ENCODE measurements around the gene STUM. TPM values are rescaled to one million over a fixed set of nuclear protein-coding genes. Genes with fewer than 3 reads are reported as not detected.

STUM gene
- total RNA-seq, 2 experiments from 2014 or later, result not detected

DNA sequence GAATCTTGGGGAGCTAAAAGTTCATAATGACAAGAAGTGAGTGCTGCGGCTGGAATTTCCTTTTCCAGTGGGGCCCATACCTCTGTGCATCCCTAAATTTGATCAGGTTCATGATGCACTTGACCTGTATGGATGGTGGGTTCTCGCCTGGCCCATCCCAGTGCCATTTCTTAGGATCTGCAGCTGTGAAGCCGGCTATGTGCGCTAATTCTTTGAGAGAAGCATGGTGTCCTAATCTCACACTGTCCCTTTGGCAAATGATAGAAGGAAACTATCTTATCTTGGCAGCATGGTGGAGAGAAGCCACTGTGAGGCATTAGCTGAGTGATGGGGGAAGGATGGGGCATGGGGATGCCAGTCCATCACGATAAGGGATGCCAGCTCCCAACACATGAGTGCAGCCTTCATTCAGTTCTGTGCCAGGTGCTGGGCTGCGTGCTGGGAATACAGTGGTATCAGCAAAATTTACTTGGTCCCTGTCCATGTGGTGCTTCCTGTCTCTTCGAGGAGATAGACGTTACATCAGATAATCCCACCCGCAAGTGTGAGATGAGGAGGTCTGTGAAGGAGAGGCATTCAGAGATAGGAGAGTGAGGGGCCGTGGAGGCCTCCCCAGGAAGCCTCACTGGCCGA, 30.5 kb downstream of the STUM start:
- Mint-ChIP-seq H3K9me3 (ENCODE audit: insufficient read depth) (no peaks in the 10 kb centered on the region), H3K4me3 (no peak overlapping the region), H3K36me3 (ENCODE audit: low read depth) (no peaks in the 10 kb centered on the region), H3K4me1 (ENCODE audit: low read depth) (no peaks in the 10 kb centered on the region), H3K27me3 (ENCODE audit: low read depth) (no peaks in the 10 kb centered on the region), H3K27ac (no peak overlapping the region)
- ChIA-PET CTCF (no interaction called here), POLR2A (no interaction called here)
- DNase-seq, result no peak
- no peak for ATAC-seq

DNA sequence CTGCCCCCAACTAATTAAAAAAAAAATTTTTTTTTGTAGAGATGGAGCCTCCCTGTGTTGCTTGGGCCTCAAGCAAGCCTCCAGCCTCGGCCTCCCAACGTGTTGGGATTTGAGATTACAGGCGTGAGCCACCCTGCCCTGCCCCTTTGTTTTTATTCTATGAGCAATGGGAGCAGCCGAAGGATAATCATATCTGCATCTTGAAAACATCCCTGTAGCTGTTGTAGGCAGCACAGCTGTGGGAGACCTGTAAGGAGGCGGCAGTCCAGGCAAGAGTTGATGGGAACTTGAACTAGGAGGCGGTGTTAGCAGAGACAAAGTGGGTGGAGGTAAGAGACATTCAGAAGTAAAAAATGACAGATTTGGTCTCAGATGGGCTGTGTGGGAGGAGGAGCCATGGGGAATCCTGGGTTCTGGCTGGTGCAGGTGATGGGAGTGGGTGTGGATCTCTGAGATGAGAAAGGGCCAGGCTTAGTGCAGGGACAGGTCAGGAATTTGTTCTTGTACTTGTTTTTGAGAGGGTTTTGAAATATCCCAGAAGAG, 31.3 kb downstream of the STUM start:
- H3K9me3 Mint-ChIP-seq (ENCODE audit: insufficient read depth), result no peaks in the 10 kb centered on the region
- ChIA-PET CTCF (interaction anchor here (1.2 kb wide), 1 partner anchor 135 kb away, joined by 3 read pairs; no protein-coding TSS in a partner anchor), POLR2A (no interaction called here)
- H3K27me3 Mint-ChIP-seq (ENCODE audit: low read depth), result no peaks in the 10 kb centered on the region
- no peak overlapping the region for H3K27ac Mint-ChIP-seq
- ATAC-seq, result no peak
- no peaks in the 10 kb centered on the region for H3K4me1 Mint-ChIP-seq (ENCODE audit: low read depth)
- DNase-seq, result no peak
- H3K4me3 Mint-ChIP-seq, result no peak overlapping the region
- no peaks in the 10 kb centered on the region for H3K36me3 Mint-ChIP-seq (ENCODE audit: low read depth)

DNA sequence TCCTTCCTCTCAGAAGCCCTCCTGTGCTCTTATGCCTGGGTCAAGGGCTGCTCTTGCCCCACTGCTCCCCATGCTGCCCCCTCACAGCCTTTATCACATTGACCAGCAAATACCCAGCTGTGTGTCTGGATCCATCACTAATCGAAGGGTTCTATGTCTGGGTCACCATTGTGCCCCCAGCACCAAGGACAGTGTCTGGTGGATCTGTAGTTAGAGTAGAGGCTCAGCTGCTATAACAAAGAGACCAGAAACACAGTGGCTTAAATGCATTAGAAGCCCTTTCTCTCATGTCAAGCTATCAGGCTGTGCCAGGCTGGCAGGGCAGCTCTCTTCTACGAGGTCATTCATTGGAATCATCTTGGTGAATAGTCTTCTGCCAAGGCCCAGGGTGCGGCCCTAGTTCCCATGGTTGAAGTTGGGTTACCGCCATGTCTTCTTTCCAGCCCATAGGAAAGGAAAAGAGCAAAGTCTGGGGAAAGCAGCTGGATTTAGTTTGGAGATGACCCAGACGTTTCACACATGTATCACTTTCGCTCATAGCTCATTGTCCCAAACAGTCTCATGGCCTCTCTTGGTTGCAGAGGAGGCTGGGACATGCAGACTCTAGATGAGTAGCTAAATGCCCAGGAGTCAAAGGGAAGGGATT, 32.2 kb downstream of the STUM start:
- ATAC-seq, result no peak
- Mint-ChIP-seq H3K27ac (no peak overlapping the region), H3K36me3 (ENCODE audit: low read depth) (no peaks in the 10 kb centered on the region), H3K4me3 (no peak overlapping the region), H3K9me3 (ENCODE audit: insufficient read depth) (no peaks in the 10 kb centered on the region), H3K4me1 (ENCODE audit: low read depth) (no peaks in the 10 kb centered on the region), H3K27me3 (ENCODE audit: low read depth) (no peaks in the 10 kb centered on the region)
- POLR2A ChIA-PET, result no interaction called here
- no peak for DNase-seq
- CTCF ChIA-PET, result interaction anchor here (1.0 to 1.2 kb wide), 2 partner anchors 28 to 136 kb away, joined by 3 to 5 read pairs; no protein-coding TSS in a partner anchor

DNA sequence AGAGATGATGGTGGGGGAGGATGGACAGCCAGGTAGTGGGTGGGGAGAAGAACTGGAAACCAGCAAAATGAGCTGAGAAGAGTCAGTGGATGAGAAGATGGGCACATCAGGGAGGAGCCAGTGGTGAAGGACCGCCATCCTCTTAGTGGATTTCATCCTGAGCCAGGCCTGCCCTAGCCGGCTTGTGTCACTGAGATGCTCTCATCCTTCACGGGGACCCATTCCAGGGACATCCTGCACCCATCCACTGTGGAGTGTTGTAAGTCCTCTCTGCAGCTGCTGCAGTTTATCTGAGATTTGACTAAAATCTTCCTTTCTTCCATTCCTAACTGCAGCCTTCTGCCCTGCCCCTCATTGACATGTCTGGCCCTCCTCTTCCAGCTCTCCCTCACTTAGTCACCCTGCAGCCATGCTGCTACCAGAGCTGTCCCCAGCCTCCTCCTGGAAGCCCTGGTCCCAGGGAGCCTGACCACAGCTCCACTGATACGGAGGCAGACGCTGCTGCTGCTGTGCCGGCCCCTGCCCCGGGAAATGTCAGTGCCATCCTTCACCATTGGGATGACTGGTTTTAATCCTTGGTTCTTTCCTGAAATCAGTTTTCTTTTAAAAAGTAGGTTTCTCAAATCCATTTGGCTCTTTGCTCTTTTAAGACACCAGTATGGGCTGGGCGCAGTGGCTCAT, 33.2 kb downstream of the STUM start:
- no peak for DNase-seq
- H3K9me3 Mint-ChIP-seq (ENCODE audit: insufficient read depth), result no peaks in the 10 kb centered on the region
- H3K36me3 Mint-ChIP-seq (ENCODE audit: low read depth), result no peaks in the 10 kb centered on the region
- H3K27ac Mint-ChIP-seq, result no peak overlapping the region
- no peaks in the 10 kb centered on the region for H3K27me3 Mint-ChIP-seq (ENCODE audit: low read depth)
- CTCF ChIA-PET, result no interaction called here
- no peak for ATAC-seq
- no peak overlapping the region for H3K4me3 Mint-ChIP-seq
- no peaks in the 10 kb centered on the region for H3K4me1 Mint-ChIP-seq (ENCODE audit: low read depth)
- POLR2A ChIA-PET, result no interaction called here

DNA sequence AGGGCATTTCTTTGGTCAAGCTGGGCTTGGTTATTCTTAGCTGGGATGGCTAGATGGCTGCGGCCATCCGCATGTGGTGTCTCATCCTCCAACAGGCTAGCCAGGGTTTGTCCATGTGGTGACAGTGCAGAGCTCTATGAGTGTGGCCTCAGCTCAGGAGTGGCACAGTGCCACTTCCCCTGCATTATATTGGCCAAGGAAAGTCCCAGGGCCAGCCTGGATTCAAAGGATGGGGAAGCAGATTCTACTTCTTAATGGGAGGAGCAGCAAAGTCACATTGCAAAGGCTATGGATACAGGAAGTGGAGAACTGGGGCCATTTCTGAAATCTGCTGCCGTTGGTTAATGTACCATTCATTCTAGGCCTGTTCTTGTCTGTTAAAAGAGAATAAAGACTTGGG, 34.4 kb downstream of the STUM start:
- ATAC-seq (no peak), DNase-seq (no peak)
- ChIA-PET POLR2A (no interaction called here), CTCF (no interaction called here)
- no peak overlapping the region for H3K4me3 Mint-ChIP-seq
- no peaks in the 10 kb centered on the region for H3K27me3 Mint-ChIP-seq (ENCODE audit: low read depth)
- H3K9me3 Mint-ChIP-seq (ENCODE audit: insufficient read depth), result no peaks in the 10 kb centered on the region
- no peaks in the 10 kb centered on the region for H3K36me3 Mint-ChIP-seq (ENCODE audit: low read depth)
- no peak overlapping the region for H3K27ac Mint-ChIP-seq
- H3K4me1 Mint-ChIP-seq (ENCODE audit: low read depth), result no peaks in the 10 kb centered on the region

DNA sequence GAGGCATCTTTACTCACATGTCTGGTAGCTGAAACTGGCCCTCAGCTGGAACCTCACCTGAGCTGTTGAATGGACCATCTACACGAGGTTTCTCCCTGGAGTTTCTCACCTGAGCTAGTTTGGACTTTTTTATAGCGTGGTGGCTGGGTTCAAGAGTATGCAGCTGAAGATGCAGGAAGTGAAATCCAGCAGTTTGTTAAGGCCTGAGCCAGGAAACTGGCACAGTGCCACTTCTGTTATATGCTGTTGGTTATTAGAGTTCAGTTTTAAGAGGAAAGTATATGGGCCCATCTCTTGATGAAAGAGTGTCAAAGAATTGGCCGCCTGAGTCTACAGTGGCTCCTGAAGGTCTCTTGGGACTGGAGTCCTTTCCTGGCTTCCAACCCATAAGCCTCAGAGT, 35.6 kb downstream of the STUM start:
- ATAC-seq (no peak), DNase-seq (no peak)
- Mint-ChIP-seq H3K9me3 (ENCODE audit: insufficient read depth) (no peaks in the 10 kb centered on the region), H3K4me1 (ENCODE audit: low read depth) (no peaks in the 10 kb centered on the region), H3K27me3 (ENCODE audit: low read depth) (no peaks in the 10 kb centered on the region), H3K27ac (no peak overlapping the region), H3K4me3 (no peak overlapping the region), H3K36me3 (ENCODE audit: low read depth) (no peaks in the 10 kb centered on the region)
- CTCF ChIA-PET, result interaction anchor here (1.5 kb wide), 1 partner anchor 15 kb away, joined by 3 read pairs; no protein-coding TSS in a partner anchor
- POLR2A ChIA-PET, result no interaction called here

DNA sequence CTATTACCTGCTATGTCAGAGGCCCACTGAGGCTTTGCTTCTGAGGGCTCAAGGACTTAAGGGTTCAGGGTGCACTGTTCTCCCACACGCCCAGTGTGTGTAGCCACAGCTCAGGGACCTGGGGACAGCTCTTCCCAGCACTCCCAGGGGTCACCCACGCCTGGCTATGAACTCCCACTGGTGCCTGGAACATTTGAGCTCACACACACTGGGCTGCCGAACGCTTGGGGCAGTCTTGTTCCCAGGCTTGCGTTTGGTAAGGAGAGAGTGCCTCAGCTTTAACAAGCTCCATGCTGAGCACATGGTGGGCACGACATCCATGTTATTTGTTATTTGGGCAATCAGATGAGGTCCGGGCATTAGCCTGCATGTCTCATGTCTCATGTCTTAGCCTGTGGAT, 37.6 kb downstream of the STUM start:
- Mint-ChIP-seq H3K4me1 (ENCODE audit: low read depth) (no peaks in the 10 kb centered on the region), H3K4me3 (no peak overlapping the region), H3K27me3 (ENCODE audit: low read depth) (no peaks in the 10 kb centered on the region), H3K36me3 (ENCODE audit: low read depth) (no peaks in the 10 kb centered on the region), H3K27ac (no peak overlapping the region), H3K9me3 (ENCODE audit: insufficient read depth) (no peaks in the 10 kb centered on the region)
- ChIA-PET POLR2A (no interaction called here), CTCF (interaction anchor here (0.6 to 0.7 kb wide), 2 partner anchors 210 to 242 kb away, joined by 3 read pairs; no protein-coding TSS in a partner anchor)
- no peak for DNase-seq
- no peak for ATAC-seq

DNA sequence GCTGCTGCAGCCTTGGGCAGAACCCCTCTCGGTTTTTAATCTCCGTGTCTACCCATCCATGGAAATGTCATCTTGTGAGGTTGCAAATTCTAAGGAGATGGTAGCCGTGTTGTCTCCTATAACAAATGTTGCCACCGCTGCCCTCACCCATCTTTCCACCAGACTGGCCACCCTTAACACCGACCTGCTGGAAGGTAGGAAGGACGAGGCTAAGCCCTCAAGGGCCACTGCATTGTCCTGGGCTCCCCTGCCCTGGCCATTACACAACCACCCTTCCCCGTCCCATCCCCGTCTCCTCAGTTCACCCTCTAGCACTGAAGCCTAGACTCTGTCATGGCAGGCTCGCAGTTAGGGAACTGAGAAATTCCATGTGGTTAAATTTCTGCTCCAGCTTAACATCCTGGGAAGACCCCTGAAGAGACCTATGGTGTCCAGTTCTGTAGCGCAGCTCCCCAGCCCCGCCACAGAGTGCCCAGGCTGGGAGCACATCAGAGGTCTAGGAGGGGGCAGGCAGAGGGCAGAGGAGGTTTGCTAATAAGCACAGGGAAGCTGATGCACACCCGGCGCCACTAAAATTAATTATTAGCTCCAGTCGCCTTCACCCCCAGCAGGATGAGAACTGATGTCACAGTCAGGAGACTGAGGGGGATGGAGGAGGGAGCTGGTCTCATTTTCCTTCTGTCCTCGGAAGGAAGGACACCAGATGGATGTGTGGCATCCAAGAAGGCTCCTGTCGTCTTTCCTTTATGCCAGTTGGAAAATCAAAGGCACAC, 38.3 kb downstream of the STUM start:
- no peaks in the 10 kb centered on the region for H3K27me3 Mint-ChIP-seq (ENCODE audit: low read depth)
- CTCF ChIA-PET, result interaction anchor here (0.6 kb wide), 1 partner anchor 209 kb away, joined by 3 read pairs; no protein-coding TSS in a partner anchor

DNA sequence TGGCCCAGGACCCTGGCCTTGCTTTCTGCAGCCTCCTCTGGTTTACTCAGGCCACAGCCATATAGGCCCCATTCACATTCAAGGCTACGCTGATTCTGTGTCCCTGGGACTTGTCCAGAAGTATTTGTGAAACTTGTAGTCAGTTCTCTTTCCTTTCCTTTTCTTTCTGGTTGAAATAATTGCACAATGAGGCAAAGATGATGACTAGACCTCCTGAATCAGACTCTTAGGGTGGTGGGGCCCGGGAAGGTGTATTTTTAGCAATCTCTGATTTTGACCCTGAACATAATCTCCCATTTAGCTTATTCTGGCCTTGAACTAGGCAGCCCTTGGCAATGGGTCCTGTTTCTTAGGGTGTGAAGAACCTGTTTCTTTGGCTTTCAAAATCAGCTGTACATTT, 39.9 kb downstream of the STUM start:
- Mint-ChIP-seq H3K27ac (no peak overlapping the region), H3K27me3 (ENCODE audit: low read depth) (peaks cover 3% of the 10 kb centered on the region), H3K9me3 (ENCODE audit: insufficient read depth) (no peaks in the 10 kb centered on the region), H3K36me3 (ENCODE audit: low read depth) (no peaks in the 10 kb centered on the region), H3K4me1 (ENCODE audit: low read depth) (no peaks in the 10 kb centered on the region), H3K4me3 (no peak overlapping the region)
- POLR2A ChIA-PET, result no interaction called here
- ATAC-seq (no peak), DNase-seq (no peak)
- CTCF ChIA-PET, result interaction anchor here (1.1 kb wide), 1 partner anchor 38 kb away, joined by 3 read pairs; no protein-coding TSS in a partner anchor

More for the DNA sequence above, 38.3 kb downstream of the STUM start:
- Mint-ChIP-seq H3K27ac (no peak overlapping the region), H3K36me3 (ENCODE audit: low read depth) (no peaks in the 10 kb centered on the region), H3K9me3 (ENCODE audit: insufficient read depth) (no peaks in the 10 kb centered on the region), H3K4me3 (no peak overlapping the region), H3K4me1 (ENCODE audit: low read depth) (no peaks in the 10 kb centered on the region)
- POLR2A ChIA-PET, result interaction anchor here (0.6 kb wide), 1 partner anchor 10 kb away, joined by 3 read pairs; no protein-coding TSS in a partner anchor
- DNase-seq (no peak), ATAC-seq (no peak)

DNA sequence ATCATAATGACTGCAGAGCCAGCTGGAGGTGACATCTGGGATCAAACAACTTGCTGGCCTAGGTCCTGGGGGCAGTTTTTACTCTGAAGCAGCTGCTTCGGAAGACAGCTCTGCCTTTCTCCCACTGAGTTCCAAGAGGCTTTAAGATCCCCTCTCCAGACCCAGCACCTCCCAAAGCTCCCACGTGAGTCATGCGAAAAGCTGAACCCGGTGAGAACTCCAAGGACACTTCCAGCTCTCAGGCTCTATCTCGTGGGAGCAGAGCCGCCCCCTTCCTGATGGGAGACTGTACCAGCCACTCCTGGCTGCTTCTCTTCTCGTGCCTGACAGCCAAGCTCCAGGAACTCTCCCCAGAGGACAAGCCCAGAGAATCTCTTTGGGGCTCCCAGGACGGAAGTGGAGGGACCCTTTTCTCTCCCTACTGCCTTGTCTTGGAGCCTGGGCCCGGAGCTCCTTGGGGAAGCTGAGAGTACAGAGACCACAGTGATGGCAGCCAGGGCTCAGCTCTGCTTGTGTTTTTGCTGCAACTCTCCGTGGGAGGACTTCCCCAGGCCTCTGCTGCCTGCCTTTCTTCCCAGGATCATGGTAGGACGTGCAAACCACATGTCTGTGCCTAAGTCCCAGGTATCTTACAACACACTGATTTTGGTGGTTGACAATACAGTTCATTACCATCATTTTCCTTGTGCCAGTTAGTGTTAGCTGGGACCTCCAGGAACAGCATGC, 40.6 kb downstream of the STUM start:
- no peaks in the 10 kb centered on the region for H3K4me1 Mint-ChIP-seq (ENCODE audit: low read depth)
- H3K4me3 Mint-ChIP-seq, result no peak overlapping the region
- no peaks in the 10 kb centered on the region for H3K9me3 Mint-ChIP-seq (ENCODE audit: insufficient read depth)
- peaks cover 3% of the 10 kb centered on the region for H3K27me3 Mint-ChIP-seq (ENCODE audit: low read depth)
- DNase-seq (no peak), ATAC-seq (no peak)
- no peaks in the 10 kb centered on the region for H3K36me3 Mint-ChIP-seq (ENCODE audit: low read depth)
- ChIA-PET CTCF (interaction anchor here (1.1 kb wide), 1 partner anchor 37 kb away, joined by 3 read pairs; no protein-coding TSS in a partner anchor), POLR2A (no interaction called here)
- H3K27ac Mint-ChIP-seq, result no peak overlapping the region

DNA sequence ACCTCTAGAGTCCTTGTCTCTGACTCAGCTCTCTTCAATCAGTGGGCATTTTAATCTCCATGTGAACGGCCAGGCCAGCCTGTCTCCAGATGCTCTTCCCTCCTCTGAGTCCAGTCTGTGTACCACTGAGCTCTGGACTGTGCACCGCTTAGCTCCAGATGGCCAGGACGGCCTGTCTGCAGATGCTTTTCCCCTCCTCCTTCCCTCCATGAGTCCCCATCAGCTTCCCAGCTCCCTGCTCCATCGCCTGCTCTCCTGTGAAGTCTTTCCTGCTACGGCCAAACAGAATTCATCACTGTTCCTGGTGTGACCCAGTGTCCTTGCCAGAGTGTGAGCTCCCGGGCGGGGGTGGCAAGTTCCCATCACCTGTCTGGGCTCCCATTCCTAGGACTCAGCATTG, 42.0 kb downstream of the STUM start:
- peaks cover 3% of the 10 kb centered on the region for H3K27me3 Mint-ChIP-seq (ENCODE audit: low read depth)
- ChIA-PET POLR2A (no interaction called here), CTCF (interaction anchor here (1.1 kb wide), 1 partner anchor 18 kb away, joined by 4 read pairs; no protein-coding TSS in a partner anchor)
- H3K9me3 Mint-ChIP-seq (ENCODE audit: insufficient read depth), result no peaks in the 10 kb centered on the region
- no peaks in the 10 kb centered on the region for H3K4me1 Mint-ChIP-seq (ENCODE audit: low read depth)
- no peak for ATAC-seq
- DNase-seq, result no peak
- H3K27ac Mint-ChIP-seq, result no peak overlapping the region
- H3K4me3 Mint-ChIP-seq, result no peak overlapping the region
- no peaks in the 10 kb centered on the region for H3K36me3 Mint-ChIP-seq (ENCODE audit: low read depth)
